RWPE1 (cell line): Measurements from ENCODE around the gene HRH2.
A peak's percentile ranks its signal among the peaks of the same experiment; 100 is the strongest.

ENCODE experiments used
- CTCF ChIA-PET: fragments of 350-600 bp; sonication (Branson Sonifier 250); formaldehyde crosslinking; extraction: SDS; loops from one replicate; lab custom pipeline; 2021; lab: Yijun Ruan, JAX
- POLR2A ChIA-PET: fragments of 400-600 bp; formaldehyde crosslinking; extraction: SDS; loops from one replicate; lab custom pipeline; 2020; ENCODE audit warnings: antibody characterized with exemption; ENCODE audit not compliant: low non-redundant PET; lab: Yijun Ruan, JAX
- DNase-seq: peaks from one replicate; pipeline ENCODE4 v3.0.0; 2012; ENCODE audit warnings: low spot score
- H3K27ac ChIP-seq: fragments of 450-650 bp; 2 replicates; pipeline ENCODE4 v1.5.1; 2017
- TF ChIP-seq, protein P1 (sequence below): fragments of 450-650 bp; conservative IDR thresholded peaks from 2 replicates; pipeline ENCODE4 v1.5.1; 2017; ENCODE audit warnings: low read depth, mild to moderate bottlenecking

Gene HRH2

DNA sequence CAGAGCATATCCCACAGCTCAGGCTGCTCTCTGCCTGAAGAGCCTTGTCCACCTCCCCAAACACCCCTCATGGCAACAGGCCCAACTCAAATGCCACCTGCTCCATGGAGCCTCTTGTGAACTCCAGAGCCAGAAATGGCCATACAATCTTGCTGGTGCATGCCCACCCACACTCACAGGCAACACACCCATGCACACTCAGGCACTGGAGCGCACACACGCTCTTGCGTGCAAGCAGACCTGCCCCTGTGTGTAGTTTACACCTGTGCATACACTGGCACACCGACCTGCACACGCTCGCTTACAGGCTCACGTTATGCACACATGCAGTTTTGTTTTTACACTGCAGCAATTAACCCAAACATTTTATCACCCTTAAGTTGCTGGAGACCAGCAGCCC is 40.0 kb downstream of the HRH2 start:
- POLR2A ChIA-PET, result no interaction called here
- no peak overlapping the region for H3K27ac ChIP-seq
- CTCF ChIA-PET, result interaction anchor here (0.5 to 1.7 kb wide), 2 partner anchors 164 to 1474 kb away, joined by 3 to 8 read pairs; no protein-coding TSS in a partner anchor
- no peak for DNase-seq
- TF ChIP-seq, protein P1, sequence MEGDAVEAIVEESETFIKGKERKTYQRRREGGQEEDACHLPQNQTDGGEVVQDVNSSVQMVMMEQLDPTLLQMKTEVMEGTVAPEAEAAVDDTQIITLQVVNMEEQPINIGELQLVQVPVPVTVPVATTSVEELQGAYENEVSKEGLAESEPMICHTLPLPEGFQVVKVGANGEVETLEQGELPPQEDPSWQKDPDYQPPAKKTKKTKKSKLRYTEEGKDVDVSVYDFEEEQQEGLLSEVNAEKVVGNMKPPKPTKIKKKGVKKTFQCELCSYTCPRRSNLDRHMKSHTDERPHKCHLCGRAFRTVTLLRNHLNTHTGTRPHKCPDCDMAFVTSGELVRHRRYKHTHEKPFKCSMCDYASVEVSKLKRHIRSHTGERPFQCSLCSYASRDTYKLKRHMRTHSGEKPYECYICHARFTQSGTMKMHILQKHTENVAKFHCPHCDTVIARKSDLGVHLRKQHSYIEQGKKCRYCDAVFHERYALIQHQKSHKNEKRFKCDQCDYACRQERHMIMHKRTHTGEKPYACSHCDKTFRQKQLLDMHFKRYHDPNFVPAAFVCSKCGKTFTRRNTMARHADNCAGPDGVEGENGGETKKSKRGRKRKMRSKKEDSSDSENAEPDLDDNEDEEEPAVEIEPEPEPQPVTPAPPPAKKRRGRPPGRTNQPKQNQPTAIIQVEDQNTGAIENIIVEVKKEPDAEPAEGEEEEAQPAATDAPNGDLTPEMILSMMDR, result no peak

DNA sequence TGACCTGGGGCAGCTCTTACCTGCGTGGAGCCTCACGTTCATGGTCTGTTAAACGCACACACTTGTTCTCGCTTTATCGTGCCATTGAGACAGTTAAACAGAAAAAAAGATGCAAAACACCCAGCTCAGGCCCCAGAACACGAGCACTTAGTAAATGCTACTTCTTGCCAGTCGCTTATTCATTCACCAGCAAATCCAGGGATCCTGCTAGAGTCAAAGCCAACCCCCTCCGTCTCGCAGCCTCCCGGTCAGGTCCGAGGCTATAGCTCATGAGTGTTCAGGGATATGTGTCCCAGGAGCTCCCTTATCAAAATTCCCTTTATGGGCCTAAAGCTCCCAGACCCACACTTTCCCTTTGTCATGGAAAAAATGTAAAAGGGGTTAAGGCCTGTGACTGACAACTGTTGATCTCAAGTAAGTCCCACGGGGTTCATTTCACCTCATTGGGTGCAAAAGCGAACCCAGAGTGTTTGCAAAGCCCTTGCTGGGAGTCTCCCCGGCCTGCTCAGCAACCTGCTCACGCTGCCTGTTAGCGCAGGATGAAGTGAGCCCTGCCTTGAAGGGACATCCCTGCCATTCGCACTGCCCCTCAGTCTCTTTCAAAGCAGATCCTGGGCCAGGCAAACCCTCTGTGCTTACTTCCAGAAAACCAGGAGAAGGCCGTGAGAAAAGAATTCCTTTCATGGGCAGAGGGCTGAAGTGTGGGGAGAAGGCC is 40.7 kb downstream of the HRH2 start:
- ChIA-PET CTCF (interaction anchor here (1.7 kb wide), 1 partner anchor 165 kb away, joined by 8 read pairs; no protein-coding TSS in a partner anchor), POLR2A (no interaction called here)
- no peak overlapping the region for H3K27ac ChIP-seq
- TF ChIP-seq, protein P1, result no peak
- DNase-seq, result no peak

DNA sequence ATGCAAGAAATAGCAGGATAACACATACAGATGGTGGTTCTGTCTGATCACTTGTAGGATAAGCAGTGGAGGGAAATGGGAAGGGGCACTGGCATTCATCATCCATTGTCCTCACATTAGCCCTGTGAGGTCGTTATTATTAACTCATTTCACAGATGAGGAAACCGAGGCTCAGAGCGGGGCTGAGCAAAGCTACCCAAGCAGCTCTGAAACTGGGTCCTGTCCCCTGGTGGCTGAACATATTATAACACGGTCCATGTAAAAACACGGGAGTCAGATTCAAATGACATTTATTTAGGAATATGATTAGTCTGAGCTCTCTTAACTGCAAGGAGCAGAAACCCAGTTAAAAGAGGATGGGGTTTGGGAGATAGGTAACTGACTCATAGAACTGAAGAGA is 43.1 kb downstream of the HRH2 start:
- DNase-seq, result peak; percentile 22
- no peak overlapping the region for H3K27ac ChIP-seq
- ChIA-PET CTCF (interaction anchor here (0.6 to 2.3 kb wide), 10 partner anchors 13 to 1247 kb away, joined by 3 to 18 read pairs (median 4); no protein-coding TSS in a partner anchor), POLR2A (no interaction called here)
- TF ChIP-seq, protein P1, result peak; percentile 47

DNA sequence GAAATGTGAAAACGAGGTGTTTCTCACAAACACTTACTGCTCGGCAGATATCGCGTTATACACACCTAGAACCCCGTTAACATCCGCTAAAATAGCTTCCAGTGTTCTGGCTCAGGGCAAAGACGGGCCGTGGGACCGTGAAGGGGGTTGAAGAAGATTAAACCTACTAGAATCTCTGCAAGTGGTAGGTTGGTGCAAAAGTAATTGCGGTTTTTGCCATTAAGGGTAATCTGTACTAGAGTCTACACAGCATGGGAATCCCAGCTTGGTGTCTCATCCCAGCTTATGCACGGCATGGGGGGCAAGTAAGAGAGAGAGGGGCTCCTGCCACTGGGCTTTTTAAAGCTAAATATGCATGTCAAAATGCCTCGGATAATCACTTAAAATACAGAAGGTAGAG is 43.9 kb downstream of the HRH2 start:
- POLR2A ChIA-PET, result no interaction called here
- TF ChIP-seq, protein P1, result no peak
- no peak overlapping the region for H3K27ac ChIP-seq

DNA sequence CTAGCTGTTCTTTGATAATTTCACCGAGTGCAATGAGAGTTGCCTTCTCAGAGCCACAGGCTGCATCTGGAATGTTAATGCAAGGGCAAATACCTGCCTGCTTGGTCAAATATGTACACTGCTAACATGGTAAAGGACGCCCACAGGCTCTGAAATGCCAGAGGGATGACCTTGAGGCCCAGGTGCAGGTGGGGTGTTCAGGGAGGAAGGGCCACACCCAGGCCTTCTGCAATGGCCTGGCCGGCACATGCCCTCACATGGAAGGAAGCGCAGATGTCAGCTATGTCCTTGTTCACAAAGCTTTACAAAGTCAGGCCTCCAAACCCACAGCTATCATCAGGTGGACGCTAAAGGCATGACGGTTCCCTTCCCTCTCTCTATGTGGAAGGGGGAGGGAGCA is 48.6 kb downstream of the HRH2 start:
- no peak for DNase-seq
- ChIA-PET CTCF (interaction anchor here (0.7 to 1.0 kb wide), 2 partner anchors 93 to 173 kb away, joined by 3 to 6 read pairs; no protein-coding TSS in a partner anchor), POLR2A (no interaction called here)
- H3K27ac ChIP-seq, result no peak overlapping the region
- TF ChIP-seq, protein P1, result no peak

More for the DNA sequence above, 43.9 kb downstream of the HRH2 start:
- no peak for DNase-seq
- CTCF ChIA-PET, result interaction anchor here (1.0 to 2.3 kb wide), 5 partner anchors 18 to 168 kb away, joined by 3 to 18 read pairs (median 5); no protein-coding TSS in a partner anchor

DNA sequence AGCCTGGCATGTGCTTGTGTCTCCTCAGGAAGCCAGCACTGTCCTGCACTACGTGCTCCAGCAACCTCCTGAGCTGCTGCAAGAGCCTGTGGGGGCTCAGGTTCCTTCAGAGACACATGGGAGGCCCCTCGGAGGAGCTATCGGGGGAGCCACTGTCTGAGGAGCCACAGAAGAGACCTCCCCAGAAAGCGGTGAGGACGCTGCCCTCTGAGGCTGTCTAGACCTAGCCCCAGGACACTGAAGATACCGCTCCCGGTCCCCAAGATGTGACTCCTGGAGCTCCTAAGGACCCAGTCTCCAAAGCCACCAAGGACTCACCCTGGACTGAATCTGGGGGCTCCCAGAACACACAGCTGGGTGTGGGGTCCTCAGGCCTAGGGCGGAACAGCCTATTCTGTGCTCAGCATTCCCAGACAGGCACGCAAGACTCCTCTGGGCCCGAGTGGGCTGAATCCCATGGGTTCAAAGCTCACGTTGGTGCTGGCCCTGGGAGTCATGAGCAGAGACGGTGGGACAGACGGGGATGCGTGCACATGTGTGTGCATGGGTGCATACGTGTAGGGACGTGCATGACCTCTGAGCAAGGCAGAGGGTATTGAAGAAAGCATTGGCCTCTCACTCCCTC is 50.0 kb downstream of the HRH2 start:
- TF ChIP-seq, protein P1, result no peak
- POLR2A ChIA-PET, result no interaction called here
- CTCF ChIA-PET, result interaction anchor here (0.6 to 1.3 kb wide), 2 partner anchors 174 to 243 kb away, joined by 3 to 6 read pairs; no protein-coding TSS in a partner anchor
- no peak for DNase-seq
- no peak overlapping the region for H3K27ac ChIP-seq
